Natural killer cell treated with Interleukin-12 subunit alpha and Interleukin-12 subunit beta and Interleukin-15 and Interleukin-18, amount 100 ng/mL, for 72 hours (primary cell): ENCODE data around the gene TMEM167B. TPM values are rescaled to one million over a fixed set of nuclear protein-coding genes. Genes with fewer than 3 reads are reported as not detected.

Experiments
- ATAC-seq, 2 donors: fragments of 150-1000 bp; cut with Tn5 transposase in 1 of 2; sonication (Bioruptor Pico), chemical (Tn5 transposase) in 1 of 2; 2 replicates each; pipeline ENCODE4 v1.10.0; 2021
- DNase-seq: peaks from one replicate; pipeline ENCODE4 v3.0.0; 2022; ENCODE audit warnings: low spot score
- H3K27ac Mint-ChIP-seq, 2 donors: 1 replicate in 1 of 2; 2 replicates in 1 of 2; pipeline ENCODE4 v1.8.0; 2022; ENCODE audit warnings: mixed read lengths in 2 of 2, mild to moderate bottlenecking in 1 of 2, moderate library complexity in 1 of 2
- H3K27me3 Mint-ChIP-seq, 2 donors: 1 replicate in 1 of 2; 2 replicates in 1 of 2; pipeline ENCODE4 v1.8.0; 2022; ENCODE audit warnings: mixed read lengths in 2 of 2
- H3K36me3 Mint-ChIP-seq: one replicate; pipeline ENCODE4 v1.8.0; 2022; ENCODE audit warnings: mixed read lengths
- H3K4me1 Mint-ChIP-seq, 2 donors: 1 replicate in 1 of 2; 2 replicates in 1 of 2; pipeline ENCODE4 v1.8.0; 2022; ENCODE audit warnings: low read depth in 2 of 2, mixed read lengths in 2 of 2, mild to moderate bottlenecking in 1 of 2
- H3K4me3 Mint-ChIP-seq: one replicate; pipeline ENCODE4 v1.8.0; 2022; ENCODE audit warnings: mixed read lengths
- H3K9me3 Mint-ChIP-seq: 2 replicates; pipeline ENCODE4 v1.8.0; 2022; ENCODE audit warnings: mixed read lengths
- total RNA-seq, 2 donors: library from RNA; stranded (reverse); gene quantifications; one replicate each; pipeline ENCODE4 v1.2.3, GENCODE V29; 2022

The TMEM167B gene
- total RNA-seq, 2 donors from 2014 or later, result 40.8 to 53.8 TPM

- no peak overlapping the region for H3K4me3 Mint-ChIP-seq
- H3K27me3 Mint-ChIP-seq, result no peaks in the 10 kb centered on the region
- no peaks in the 10 kb centered on the region for H3K4me1 Mint-ChIP-seq
- peaks cover 5% of the 10 kb centered on the region for H3K36me3 Mint-ChIP-seq
- ATAC-seq (no peak), DNase-seq (no peak)
- H3K27ac Mint-ChIP-seq, result no peak overlapping the region
- no peaks in the 10 kb centered on the region for H3K9me3 Mint-ChIP-seq
These were observed 25.4 kb upstream of the TMEM167B start for GRCh38 chr1:109065137-109065536.

- H3K36me3 Mint-ChIP-seq, result peaks cover 5% of the 10 kb centered on the region
- peaks cover 3 to 6% of the 10 kb centered on the region in 2 donors for H3K4me1 Mint-ChIP-seq
- no peaks in the 10 kb centered on the region for H3K27me3 Mint-ChIP-seq
- no peak overlapping the region for H3K27ac Mint-ChIP-seq
- no peak overlapping the region for H3K4me3 Mint-ChIP-seq
- H3K9me3 Mint-ChIP-seq, result no peaks in the 10 kb centered on the region
- ATAC-seq (no peak), DNase-seq (no peak)
These were observed 22.7 kb upstream of the TMEM167B start for GRCh38 chr1:109067883-109068282.

- H3K4me1 Mint-ChIP-seq, result peaks cover 8 to 11% of the 10 kb centered on the region in 2 donors
- peaks cover 5% of the 10 kb centered on the region for H3K36me3 Mint-ChIP-seq
- no peak overlapping the region for H3K4me3 Mint-ChIP-seq
- no peaks in the 10 kb centered on the region for H3K9me3 Mint-ChIP-seq
- DNase-seq, result no peak
- H3K27ac Mint-ChIP-seq, result no peak overlapping the region
- no peaks in the 10 kb centered on the region for H3K27me3 Mint-ChIP-seq
- ATAC-seq, result no peak
These were observed 21.3 kb upstream of the TMEM167B start for GRCh38 chr1:109069294-109069693.

GRCh38 chr1:109075531-109076490 lies 14.8 kb upstream of the TMEM167B start, which contains the start of gene TAF13:
TSS of gene TAF13 (minus strand) at chr1:109076003. CDS start at chr1:109075947, 56 bp downstream.
- DNase-seq (peak; percentile 97), ATAC-seq (peak; percentile 100)
- H3K36me3 Mint-ChIP-seq, result no peaks in the 10 kb centered on the region
- no peaks in the 10 kb centered on the region for H3K9me3 Mint-ChIP-seq
- peak within 1 kb of the TSS; percentile 92 to 99 for H3K27ac Mint-ChIP-seq
- peak within 1 kb of the TSS; percentile 96 for H3K4me3 Mint-ChIP-seq
- peaks cover 19 to 27% of the 10 kb centered on the region in 2 donors for H3K4me1 Mint-ChIP-seq
- H3K27me3 Mint-ChIP-seq, result peaks cover 4 to 6% of the 10 kb centered on the region in 2 donors

- ATAC-seq (no peak), DNase-seq (no peak)
- H3K9me3 Mint-ChIP-seq, result no peaks in the 10 kb centered on the region
- H3K27me3 Mint-ChIP-seq, result peaks cover 4 to 6% of the 10 kb centered on the region in 2 donors
- H3K4me3 Mint-ChIP-seq, result no peak overlapping the region
- H3K4me1 Mint-ChIP-seq, result peaks cover 13 to 22% of the 10 kb centered on the region in 2 donors
- H3K36me3 Mint-ChIP-seq, result no peaks in the 10 kb centered on the region
- H3K27ac Mint-ChIP-seq, result no peak overlapping the region
These were observed 12.2 kb upstream of the TMEM167B start for GRCh38 chr1:109078317-109078716.

GRCh38 chr1:109079240-109079622 lies 11.3 kb upstream of the TMEM167B start:
- Mint-ChIP-seq H3K36me3 (no peaks in the 10 kb centered on the region), H3K9me3 (no peaks in the 10 kb centered on the region), H3K27ac (no peak overlapping the region), H3K27me3 (peaks cover 4 to 6% of the 10 kb centered on the region in 2 donors), H3K4me3 (no peak overlapping the region), H3K4me1 (peaks cover 11 to 20% of the 10 kb centered on the region in 2 donors)
- no peak for DNase-seq
- ATAC-seq, result no peak

GRCh38 chr1:109080441-109081082 lies 10.0 kb upstream of the TMEM167B start:
- DNase-seq (no peak), ATAC-seq (no peak)
- Mint-ChIP-seq H3K27ac (no peak overlapping the region), H3K9me3 (no peaks in the 10 kb centered on the region), H3K4me1 (peaks cover 6 to 7% of the 10 kb centered on the region in 2 donors), H3K27me3 (peaks cover 4 to 6% of the 10 kb centered on the region in 2 donors), H3K4me3 (no peak overlapping the region), H3K36me3 (no peaks in the 10 kb centered on the region)

GRCh38 chr1:109083501-109083900 lies 7.1 kb upstream of the TMEM167B start:
- Mint-ChIP-seq H3K27me3 (peaks cover 4 to 6% of the 10 kb centered on the region in 2 donors), H3K9me3 (no peaks in the 10 kb centered on the region), H3K36me3 (no peaks in the 10 kb centered on the region), H3K4me1 (no peaks in the 10 kb centered on the region), H3K27ac (no peak overlapping the region), H3K4me3 (no peak overlapping the region)
- DNase-seq, result no peak
- no peak for ATAC-seq

- Mint-ChIP-seq H3K9me3 (no peaks in the 10 kb centered on the region), H3K4me3 (no peak overlapping the region), H3K36me3 (no peaks in the 10 kb centered on the region), H3K4me1 (no peaks in the 10 kb centered on the region), H3K27ac (no peak overlapping the region), H3K27me3 (peaks cover 4 to 6% of the 10 kb centered on the region in 2 donors)
- ATAC-seq (no peak), DNase-seq (no peak)
These were observed 6.6 kb upstream of the TMEM167B start for GRCh38 chr1:109083923-109084322.

GRCh38 chr1:109084563-109085517 lies 5.7 kb upstream of the TMEM167B start:
- ATAC-seq, result no peak
- H3K4me1 Mint-ChIP-seq, result peaks cover 3 to 6% of the 10 kb centered on the region in 2 donors
- H3K27me3 Mint-ChIP-seq, result peaks cover 3 to 6% of the 10 kb centered on the region in 2 donors
- H3K27ac Mint-ChIP-seq, result peak overlapping the region in 1 of 2 donors; percentile 51
- no peak overlapping the region for H3K4me3 Mint-ChIP-seq
- DNase-seq, result no peak
- H3K9me3 Mint-ChIP-seq, result no peaks in the 10 kb centered on the region
- H3K36me3 Mint-ChIP-seq, result no peaks in the 10 kb centered on the region

- ATAC-seq, result no peak
- DNase-seq, result no peak
- Mint-ChIP-seq H3K36me3 (peaks cover 10% of the 10 kb centered on the region), H3K27ac (peak overlapping the region; percentile 81 to 98), H3K9me3 (no peaks in the 10 kb centered on the region), H3K4me3 (peak overlapping the region; percentile 92), H3K27me3 (no peaks in the 10 kb centered on the region), H3K4me1 (peaks cover 25 to 34% of the 10 kb centered on the region in 2 donors)
These were observed 1.1 kb upstream of the TMEM167B start for GRCh38 chr1:109089242-109090015.

GRCh38 chr1:109091078-109091838 lies 694 bp downstream of the TMEM167B start:
- H3K27me3 Mint-ChIP-seq, result no peaks in the 10 kb centered on the region
- peaks cover 10% of the 10 kb centered on the region for H3K36me3 Mint-ChIP-seq
- H3K4me1 Mint-ChIP-seq, result peaks cover 25 to 34% of the 10 kb centered on the region in 2 donors
- H3K4me3 Mint-ChIP-seq, result peak overlapping the region; percentile 92
- peak overlapping the region; percentile 81 to 98 for H3K27ac Mint-ChIP-seq
- ATAC-seq, result peak; percentile 73 to 74
- DNase-seq, result no peak
- no peaks in the 10 kb centered on the region for H3K9me3 Mint-ChIP-seq
